Measurements from ENCODE around the gene PCSK6.
"Not testable (repeated sequence)": the region's sequence is repeated elsewhere in the genome, so short reads cannot be mapped to it uniquely, and the experiment has no call there.

The PCSK6 gene

DNA sequence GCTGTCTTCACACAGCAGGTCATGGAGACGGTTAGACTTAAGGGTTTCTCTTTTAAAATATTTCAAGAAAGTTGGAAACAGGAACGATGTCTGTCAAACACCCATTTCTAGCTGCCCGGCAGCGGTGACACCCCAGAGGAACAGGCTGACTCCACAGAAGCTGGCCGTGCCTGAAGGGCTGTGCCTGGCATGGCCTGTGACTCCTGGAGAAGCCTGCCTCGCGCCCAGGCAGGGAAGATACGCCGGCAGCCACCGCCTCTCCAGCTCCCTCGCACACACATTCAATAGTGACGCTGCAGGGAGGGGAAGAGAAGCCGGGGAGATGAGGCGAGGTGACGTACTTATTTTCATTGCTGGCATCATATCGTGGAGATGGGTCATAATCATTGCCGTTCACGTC lies 59.9 kb downstream of the PCSK6 start:
- DNase-seq (ENCODE audit: low read depth) = no peak

DNA sequence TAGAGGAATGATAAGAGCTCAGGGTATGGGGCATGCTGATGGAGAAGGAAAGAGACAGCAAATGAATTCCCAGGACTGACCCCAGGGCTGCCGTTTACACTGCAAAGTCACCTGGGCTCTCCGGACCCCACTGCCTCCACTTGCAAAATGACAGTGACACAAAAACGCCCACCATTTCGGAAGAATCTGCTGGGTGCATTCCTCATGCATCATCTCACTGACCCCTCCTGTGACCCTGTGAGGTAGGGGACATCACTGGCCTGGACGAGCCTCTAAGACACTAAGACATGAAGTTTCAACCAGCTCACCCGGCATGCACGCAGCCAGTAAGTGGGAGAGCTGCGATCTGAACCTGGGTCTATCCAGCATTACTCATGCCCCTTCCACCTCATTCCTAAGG lies 60.3 kb downstream of the PCSK6 start:
- DNase-seq (ENCODE audit: low read depth) = no peak

DNA sequence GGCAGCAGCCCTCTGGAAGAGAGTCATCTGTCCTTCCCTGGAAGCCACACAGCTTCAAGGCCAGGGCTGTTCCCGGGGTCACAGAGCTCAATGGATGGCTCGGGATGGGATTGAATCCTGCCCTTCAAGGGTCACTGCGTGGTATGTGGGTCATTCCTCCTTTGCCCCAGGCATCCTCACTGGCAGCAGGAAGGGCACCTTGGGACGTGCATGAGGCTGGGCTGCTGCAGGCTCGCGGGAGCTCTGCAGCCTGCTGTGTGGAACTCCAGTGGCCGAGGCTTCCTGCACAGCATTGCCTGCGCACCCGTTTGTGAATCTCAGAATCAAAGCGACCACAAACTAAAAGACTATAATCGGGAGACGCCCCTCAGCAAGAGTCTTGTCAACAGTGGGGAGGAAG lies 60.7 kb downstream of the PCSK6 start:
- no peak for DNase-seq (ENCODE audit: low read depth)

DNA sequence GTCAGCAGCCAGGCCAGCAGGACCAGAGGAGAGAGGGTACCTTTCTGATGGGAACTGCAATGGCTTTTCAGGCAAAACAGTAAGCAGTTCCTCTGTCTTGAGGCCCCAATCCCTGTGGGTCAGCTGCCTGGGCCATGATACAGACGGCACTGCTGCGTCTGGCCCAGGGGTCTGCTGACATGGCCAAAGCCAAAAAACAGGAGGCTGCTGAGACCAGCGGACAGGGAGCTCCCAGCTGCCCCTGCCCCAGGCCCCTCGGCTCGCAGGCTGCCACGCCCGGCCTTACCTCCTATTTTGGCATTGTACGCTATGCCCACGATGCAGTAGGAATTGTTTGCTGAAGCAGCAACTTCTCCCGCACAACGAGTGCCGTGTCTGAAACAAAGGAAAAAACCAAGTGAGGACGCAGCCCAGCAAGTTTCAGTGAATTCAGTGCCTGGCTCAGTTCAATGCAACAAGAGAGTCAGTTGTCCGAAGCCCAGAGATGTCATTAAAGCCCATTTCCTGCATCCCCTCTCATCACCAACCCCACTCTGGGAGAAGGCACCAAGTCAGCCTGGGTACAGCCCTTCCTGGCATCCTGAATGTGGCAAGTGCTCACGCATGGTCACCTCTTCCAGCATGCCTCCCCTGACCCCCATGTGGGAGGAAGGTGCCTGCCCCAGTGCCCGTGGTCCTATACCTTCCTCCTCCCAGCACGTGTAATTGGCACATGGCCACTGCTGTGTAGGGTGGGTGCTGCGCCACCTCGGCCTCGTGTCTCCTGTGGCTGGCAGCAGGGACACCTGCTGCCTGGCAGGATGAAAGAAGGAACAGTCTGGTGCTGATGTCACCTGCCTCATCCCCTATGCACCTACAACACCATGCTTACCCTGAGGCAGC lies 61.7 kb downstream of the PCSK6 start:
- DNase-seq (ENCODE audit: low read depth) = no peak

- DNase-seq (ENCODE audit: low read depth) = no peak
Observed at GRCh38 chr15:101426761-101427333, 62.7 kb downstream of the PCSK6 start.

DNA sequence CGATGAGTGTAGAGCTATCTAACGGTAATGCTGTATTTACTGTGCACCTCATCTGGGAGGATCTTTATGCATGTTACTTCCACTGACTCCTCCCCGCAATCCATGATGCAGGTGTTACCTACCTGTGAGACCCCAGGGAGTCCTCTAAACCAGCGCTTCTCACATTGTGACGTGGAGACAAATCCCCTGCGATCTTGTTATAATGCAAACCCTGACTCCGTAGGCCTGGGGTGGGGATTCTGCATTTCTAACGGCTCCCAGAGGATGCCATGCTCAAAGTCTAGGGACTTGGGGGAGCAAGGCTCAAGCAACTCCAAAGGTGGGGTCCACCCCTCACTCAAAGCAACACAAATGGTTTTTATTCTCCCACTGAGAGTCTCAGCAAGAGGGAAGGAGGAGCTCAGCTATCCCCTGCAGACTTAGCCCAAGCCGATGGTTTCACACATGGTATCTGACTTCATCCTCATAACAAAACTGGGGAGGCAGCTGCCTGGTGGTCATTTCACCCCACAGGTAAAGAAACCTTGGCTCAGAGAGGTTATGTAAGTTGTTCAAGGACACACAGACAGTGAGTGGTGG lies 63.6 kb downstream of the PCSK6 start:
- no peak for DNase-seq (ENCODE audit: low read depth)

GRCh38 chr15:101424984-101425383 lies 64.5 kb downstream of the PCSK6 start:
- DNase-seq (ENCODE audit: low read depth) = no peak

DNA sequence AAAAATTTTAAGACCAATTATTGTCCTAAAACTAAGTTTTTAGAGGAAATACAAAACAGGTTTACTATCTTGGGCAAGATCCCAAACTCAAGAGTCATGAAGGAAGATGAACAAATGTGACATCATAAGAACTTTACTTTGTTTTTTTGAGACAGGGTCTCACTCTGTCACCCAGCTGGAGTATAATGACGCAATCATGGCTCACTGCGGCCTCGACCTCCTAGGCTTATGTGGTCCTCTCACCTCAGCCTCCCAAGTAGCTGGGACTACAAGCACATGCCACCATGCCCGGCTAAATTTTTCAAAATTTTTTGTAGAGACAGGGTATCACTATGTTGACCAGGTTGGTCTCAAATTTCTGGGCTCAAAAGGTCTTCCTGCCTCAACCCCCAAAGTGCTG lies 69.3 kb downstream of the PCSK6 start:
- no peak for DNase-seq (ENCODE audit: low read depth)

GRCh38 chr15:101416475-101416874 lies 73.0 kb downstream of the PCSK6 start:
- not testable (repeated sequence) for DNase-seq (ENCODE audit: low read depth)

- DNase-seq (ENCODE audit: low read depth) = no peak
Observed at GRCh38 chr15:101413239-101413638, 76.3 kb downstream of the PCSK6 start.

DNA sequence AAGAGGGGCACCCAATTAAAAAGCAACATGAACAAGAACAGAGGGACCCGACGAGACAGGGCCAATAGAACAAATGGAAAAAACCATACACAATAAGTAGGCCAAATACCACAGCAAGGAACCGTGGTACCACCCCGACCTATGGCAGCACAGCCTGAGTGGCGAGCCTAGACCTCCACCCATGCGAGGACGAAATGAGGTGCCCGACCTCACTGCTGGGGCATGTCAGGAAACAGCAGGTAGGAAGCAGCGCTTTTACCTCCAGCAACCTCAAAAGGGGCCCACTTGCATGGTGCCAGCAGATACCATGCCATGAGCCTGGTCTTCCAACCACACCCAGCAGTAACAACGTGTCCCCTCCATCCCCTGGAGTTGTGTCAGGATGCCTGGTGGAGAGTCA lies 77.9 kb downstream of the PCSK6 start:
- DNase-seq (ENCODE audit: low read depth) = no peak

DNA sequence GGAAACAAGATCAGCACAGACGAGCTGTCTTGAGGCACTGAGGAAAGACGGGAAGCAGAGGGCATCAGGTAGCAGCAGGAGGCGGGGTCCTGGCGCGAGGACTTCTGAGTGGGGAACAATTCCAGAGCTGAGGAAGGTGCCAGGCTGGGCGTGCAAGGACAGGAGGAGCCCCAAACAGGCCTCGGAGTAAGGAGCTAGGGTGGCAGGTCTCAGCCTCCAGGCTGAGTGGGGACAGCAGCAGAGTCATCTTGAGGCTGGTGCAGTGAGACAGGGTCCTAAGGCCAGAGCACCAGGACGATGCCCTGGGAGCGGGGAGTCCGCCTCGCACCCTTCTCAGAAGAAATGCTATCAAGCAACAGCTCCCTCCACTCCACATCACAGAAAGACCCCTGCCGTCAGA lies 78.4 kb downstream of the PCSK6 start:
- no peak for DNase-seq (ENCODE audit: low read depth)

- DNase-seq (ENCODE audit: low read depth) = no peak
Observed at GRCh38 chr15:101410612-101411011, 78.9 kb downstream of the PCSK6 start.

GRCh38 chr15:101409621-101410020 lies 79.9 kb downstream of the PCSK6 start:
- no peak for DNase-seq (ENCODE audit: low read depth)

DNA sequence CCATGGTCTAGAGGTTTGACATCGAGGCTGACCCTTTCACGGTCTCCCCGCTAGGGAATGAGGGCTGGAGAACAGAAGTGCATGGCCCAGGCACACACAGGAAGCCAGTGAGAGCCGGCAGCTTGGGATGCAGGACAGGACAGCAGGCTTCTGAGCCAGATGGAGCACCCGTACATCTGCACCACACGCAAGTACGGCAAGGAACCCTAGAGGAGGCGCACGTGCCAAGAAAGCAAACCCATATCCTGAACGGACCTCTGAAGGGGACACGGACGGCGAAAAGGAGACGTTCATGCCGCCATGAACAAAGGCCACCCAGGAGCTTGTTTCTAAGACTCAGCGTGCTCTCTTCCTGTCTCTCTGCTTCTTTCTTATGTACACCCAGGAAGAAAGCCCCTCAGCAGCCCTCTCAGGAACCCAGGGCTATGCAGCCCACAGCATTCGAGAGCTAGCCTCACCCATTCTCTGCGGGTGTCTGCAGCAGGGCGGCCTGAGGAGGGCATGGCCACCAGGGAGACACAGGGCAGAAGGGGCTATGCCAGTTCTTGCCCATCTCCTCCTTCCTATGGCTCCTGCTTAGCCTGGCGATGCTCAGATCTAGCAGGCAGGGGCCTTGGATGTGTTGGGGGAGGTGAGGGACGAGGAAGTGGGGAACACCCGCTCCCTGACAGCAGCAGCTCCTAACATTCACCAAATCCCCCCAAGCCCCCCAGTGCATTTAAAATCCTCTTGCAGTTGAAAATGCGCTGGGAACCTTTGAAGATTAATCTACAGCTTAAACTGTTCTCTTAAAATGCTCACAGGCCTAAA lies 81.3 kb downstream of the PCSK6 start:
- DNase-seq (ENCODE audit: low read depth) = no peak

DNA sequence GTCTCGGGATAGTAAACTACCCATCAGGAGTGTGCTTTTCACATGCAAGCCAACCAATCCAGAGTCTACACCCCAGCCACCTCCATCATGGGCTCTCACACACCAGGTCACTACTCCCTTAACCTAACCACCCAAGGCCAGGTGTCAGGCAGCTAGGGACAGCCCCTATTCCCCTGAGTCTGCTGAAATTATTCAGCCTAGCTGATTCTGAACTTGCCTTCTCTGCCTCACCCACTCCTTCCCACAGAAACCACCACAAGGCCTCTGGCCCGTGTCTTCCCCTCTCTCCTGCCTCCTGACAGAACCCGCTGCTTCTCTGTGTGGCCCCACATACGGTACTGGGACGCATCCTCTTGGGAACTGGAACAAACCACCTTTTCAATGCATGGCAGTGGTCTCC lies 82.1 kb downstream of the PCSK6 start:
- DNase-seq (ENCODE audit: low read depth) = no peak

GRCh38 chr15:101406526-101407195 lies 82.8 kb downstream of the PCSK6 start:
- DNase-seq (ENCODE audit: low read depth) = no peak

GRCh38 chr15:101406036-101406435 lies 83.5 kb downstream of the PCSK6 start:
- DNase-seq (ENCODE audit: low read depth) = no peak

- DNase-seq (ENCODE audit: low read depth) = no peak
Observed at GRCh38 chr15:101404245-101404644, 85.3 kb downstream of the PCSK6 start.

DNA sequence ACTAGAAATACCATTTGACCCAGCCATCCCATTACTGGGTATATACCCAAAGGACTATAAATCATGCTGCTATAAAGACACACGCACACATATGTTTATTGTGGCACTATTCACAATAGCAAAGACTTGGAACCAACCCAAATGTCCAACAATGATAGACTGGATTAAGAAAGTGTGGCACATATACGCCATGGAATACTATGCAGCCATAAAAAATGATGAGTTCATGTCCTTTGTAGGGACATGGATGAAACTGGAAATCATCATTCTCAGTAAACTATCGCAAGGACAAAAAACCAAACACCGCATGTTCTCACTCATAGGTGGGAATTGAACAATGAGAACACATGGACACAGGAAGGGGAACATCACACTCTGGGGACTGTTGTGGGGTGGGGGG lies 86.6 kb downstream of the PCSK6 start:
- not testable (repeated sequence) for DNase-seq (ENCODE audit: low read depth)

- DNase-seq (ENCODE audit: low read depth) = no peak
Observed at GRCh38 chr15:101401286-101401685, 88.2 kb downstream of the PCSK6 start.

DNA sequence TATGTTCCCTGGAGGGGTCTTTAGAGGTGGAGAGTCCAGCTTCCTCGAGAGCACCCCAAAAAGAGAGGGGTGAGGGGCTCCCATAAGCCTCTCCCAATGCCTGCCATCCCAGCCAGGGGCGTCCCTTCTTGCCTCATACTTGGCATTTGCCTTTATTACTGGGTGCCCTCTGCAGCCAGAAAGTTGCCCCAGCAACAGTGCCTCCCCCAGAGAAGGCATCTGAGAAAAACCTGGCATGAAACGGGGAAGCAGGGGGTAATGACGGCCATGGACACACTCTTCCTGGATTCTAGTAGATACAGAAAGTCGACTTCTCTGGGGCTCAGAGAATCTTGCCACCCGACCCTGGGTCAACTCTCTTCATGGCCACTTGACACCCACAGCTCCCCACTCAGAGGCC lies 90.1 kb downstream of the PCSK6 start:
- DNase-seq (ENCODE audit: low read depth) = no peak
